HepG2 (cell line): ENCODE results near the gene CREBRF. TPM values are rescaled to one million over a fixed set of nuclear protein-coding genes. Genes with fewer than 3 reads are reported as not detected.

Experiments used
- ATF1 ChIP-seq: IDR thresholded peaks from 2 replicates; pipeline ENCODE4 v1.6.1; 2016; ENCODE audit warnings: mild to moderate bottlenecking, control low read depth
- CBX1 ChIP-seq: IDR thresholded peaks from one replicate; pipeline ENCODE4 v1.6.1; 2016; ENCODE audit warnings: antibody characterized with exemption, low read depth
- JUNB ChIP-seq: sonication (generic); formaldehyde crosslinking; IDR thresholded peaks from 2 replicates; pipeline ENCODE4 v1.8.0; 2022; ENCODE audit warnings: missing genetic modification reagents, mild to moderate bottlenecking, borderline replicate concordance
- KLF16 ChIP-seq, 2 experiments: sonication (generic) in 1 of 2; formaldehyde crosslinking in 1 of 2; IDR thresholded peaks; 2 replicates each; pipeline versions ENCODE4 v1.6.1 to v1.8.0; 2016 to 2023; ENCODE audit warnings: missing genetic modification reagents in 2 of 2, missing compliant biosample characterization in 1 of 2
- PCBP1 ChIP-seq: fragments of 200-400 bp; formaldehyde crosslinking; IDR thresholded peaks from 2 replicates; pipeline ENCODE4 v1.6.1; 2017; ENCODE audit warnings: mild to moderate bottlenecking, low read depth, low read length, borderline replicate concordance
- RXRB ChIP-seq: IDR thresholded peaks from 2 replicates; pipeline ENCODE4 v1.6.1; 2016; ENCODE audit warnings: borderline replicate concordance, missing genetic modification reagents, missing compliant biosample characterization
- TAF1 ChIP-seq: sonication (generic); formaldehyde crosslinking; IDR thresholded peaks from 2 replicates; pipeline ENCODE4 v1.4.0; 2020; ENCODE audit warnings: missing genetic modification reagents
- ZNF274 ChIP-seq: sonication (generic); formaldehyde crosslinking; IDR thresholded peaks from 2 replicates; pipeline ENCODE4 v1.5.1; 2020; ENCODE audit warnings: mild to moderate bottlenecking, missing genetic modification reagents
- ZNF33A ChIP-seq: sonication (generic); formaldehyde crosslinking; IDR thresholded peaks from 2 replicates; pipeline ENCODE4 v1.5.1; 2020; ENCODE audit warnings: missing genetic modification reagents, mild to moderate bottlenecking, moderate library complexity, borderline replicate concordance
- ZNF343 ChIP-seq: sonication (generic); formaldehyde crosslinking; IDR thresholded peaks from 2 replicates; pipeline ENCODE4 v1.4.0; 2020; ENCODE audit warnings: mild to moderate bottlenecking, missing genetic modification reagents
- ZNF747 ChIP-seq: sonication (generic); formaldehyde crosslinking; IDR thresholded peaks from 2 replicates; pipeline ENCODE4 v1.8.1; 2023; ENCODE audit warnings: missing genetic modification reagents, mild to moderate bottlenecking, borderline replicate concordance
- ZNF776 ChIP-seq: sonication (generic); formaldehyde crosslinking; IDR thresholded peaks from 2 replicates; pipeline ENCODE4 v1.4.0; 2020; ENCODE audit warnings: mild to moderate bottlenecking, missing genetic modification reagents
- ZSCAN29 ChIP-seq: sonication (generic); formaldehyde crosslinking; conservative IDR thresholded peaks from 2 replicates; pipeline ENCODE4 v1.4.0; 2020; ENCODE audit warnings: mild to moderate bottlenecking, missing genetic modification reagents
- polyA plus RNA-seq, 8 experiments: library from polyadenylated mRNA; depleted of rRNA in 3 of 8; stranded (reverse) in 7 of 8; unstranded in 1 of 8; fragments of >200 nt; fragmentation: Illumina TruSeq in 4 of 8; extraction: Trizol in 4 of 8; gene quantifications; 2 replicates each; pipeline versions ENCODE4 v1.2.1 to v1.2.3, GENCODE V29; 2011 to 2016; ENCODE audit warnings: low read depth in 4 of 8, missing spikeins in 1 of 8, mixed read lengths in 1 of 8; ENCODE audit not compliant: insufficient read depth in 1 of 8
- total RNA-seq, 5 experiments: library from RNA; depleted of rRNA; stranded (reverse); fragments of >200 nt; fragmentation: Illumina TruSeq; extraction: Trizol; gene quantifications; 2 replicates each; pipeline ENCODE4 v1.2.3, GENCODE V29; 2016; ENCODE audit warnings: low read depth in 1 of 5
- TF ChIP-seq, protein P1 (sequence below): sonication (generic); formaldehyde crosslinking; IDR thresholded peaks from 2 replicates; pipeline ENCODE4 v1.8.1; 2023; ENCODE audit warnings: mild to moderate bottlenecking, missing genetic modification reagents
- TF ChIP-seq, protein P2 (sequence below): IDR thresholded peaks from 2 replicates; pipeline ENCODE4 v1.6.1; 2016; ENCODE audit warnings: missing genetic modification reagents, missing compliant biosample characterization
- TF ChIP-seq, protein P3 (sequence below): sonication (generic); formaldehyde crosslinking; IDR thresholded peaks from one replicate; pipeline ENCODE4 v1.5.1; 2020; ENCODE audit warnings: mild to moderate bottlenecking, missing genetic modification reagents; ENCODE audit errors: not compliant biosample characterization
- TF ChIP-seq, protein P4 (sequence below): sonication (generic); formaldehyde crosslinking; IDR thresholded peaks from 2 replicates; pipeline ENCODE4 v1.4.0; 2020; ENCODE audit warnings: missing genetic modification reagents

CREBRF gene
- total and polyA plus RNA-seq, 2 of the 13 experiments (the other 11 are each of a cell fraction or from before 2014, with no cell fraction given): 4.5 to 10.2 TPM

GRCh38 chr5:173055983-173056782 lies at the start of gene CREBRF (continued):
- TF ChIP-seq ATF1 (no peak), KLF16 (CRISPR knock-in tag; IDR thresholded peaks at IDR 0.05) (peak in 1 of 2 experiments; percentile 86; a peak in 1 of 4 replicates), ZNF343 (no peak), ZNF747 (CRISPR knock-in tag) (peak; percentile 37; the same call in 1 of the 2 replicates), ZNF274 (CRISPR knock-in tag) (no peak), RXRB (CRISPR knock-in tag) (0 out of 2 replicates have a peak, but pooled peaks have one; percentile 22), ZNF776 (peak; percentile 73; the same call in 1 of the 2 replicates), PCBP1 (0 out of 2 replicates have a peak, but pooled peaks have one; percentile 77), JUNB (no peak), ZNF33A (CRISPR knock-in tag) (no peak), CBX1 (no peak), TAF1 (CRISPR knock-in tag) (peak; percentile 54), ZSCAN29 (no peak)
- TF ChIP-seq, protein P1, sequence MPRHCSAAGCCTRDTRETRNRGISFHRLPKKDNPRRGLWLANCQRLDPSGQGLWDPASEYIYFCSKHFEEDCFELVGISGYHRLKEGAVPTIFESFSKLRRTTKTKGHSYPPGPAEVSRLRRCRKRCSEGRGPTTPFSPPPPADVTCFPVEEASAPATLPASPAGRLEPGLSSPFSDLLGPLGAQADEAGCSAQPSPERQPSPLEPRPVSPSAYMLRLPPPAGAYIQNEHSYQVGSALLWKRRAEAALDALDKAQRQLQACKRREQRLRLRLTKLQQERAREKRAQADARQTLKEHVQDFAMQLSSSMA (CRISPR knock-in tag): no peak
- TF ChIP-seq, protein P2, sequence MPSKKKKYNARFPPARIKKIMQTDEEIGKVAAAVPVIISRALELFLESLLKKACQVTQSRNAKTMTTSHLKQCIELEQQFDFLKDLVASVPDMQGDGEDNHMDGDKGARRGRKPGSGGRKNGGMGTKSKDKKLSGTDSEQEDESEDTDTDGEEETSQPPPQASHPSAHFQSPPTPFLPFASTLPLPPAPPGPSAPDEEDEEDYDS (CRISPR knock-in tag): peak; percentile 35; the same call in 1 of the 2 replicates
- TF ChIP-seq, protein P3, sequence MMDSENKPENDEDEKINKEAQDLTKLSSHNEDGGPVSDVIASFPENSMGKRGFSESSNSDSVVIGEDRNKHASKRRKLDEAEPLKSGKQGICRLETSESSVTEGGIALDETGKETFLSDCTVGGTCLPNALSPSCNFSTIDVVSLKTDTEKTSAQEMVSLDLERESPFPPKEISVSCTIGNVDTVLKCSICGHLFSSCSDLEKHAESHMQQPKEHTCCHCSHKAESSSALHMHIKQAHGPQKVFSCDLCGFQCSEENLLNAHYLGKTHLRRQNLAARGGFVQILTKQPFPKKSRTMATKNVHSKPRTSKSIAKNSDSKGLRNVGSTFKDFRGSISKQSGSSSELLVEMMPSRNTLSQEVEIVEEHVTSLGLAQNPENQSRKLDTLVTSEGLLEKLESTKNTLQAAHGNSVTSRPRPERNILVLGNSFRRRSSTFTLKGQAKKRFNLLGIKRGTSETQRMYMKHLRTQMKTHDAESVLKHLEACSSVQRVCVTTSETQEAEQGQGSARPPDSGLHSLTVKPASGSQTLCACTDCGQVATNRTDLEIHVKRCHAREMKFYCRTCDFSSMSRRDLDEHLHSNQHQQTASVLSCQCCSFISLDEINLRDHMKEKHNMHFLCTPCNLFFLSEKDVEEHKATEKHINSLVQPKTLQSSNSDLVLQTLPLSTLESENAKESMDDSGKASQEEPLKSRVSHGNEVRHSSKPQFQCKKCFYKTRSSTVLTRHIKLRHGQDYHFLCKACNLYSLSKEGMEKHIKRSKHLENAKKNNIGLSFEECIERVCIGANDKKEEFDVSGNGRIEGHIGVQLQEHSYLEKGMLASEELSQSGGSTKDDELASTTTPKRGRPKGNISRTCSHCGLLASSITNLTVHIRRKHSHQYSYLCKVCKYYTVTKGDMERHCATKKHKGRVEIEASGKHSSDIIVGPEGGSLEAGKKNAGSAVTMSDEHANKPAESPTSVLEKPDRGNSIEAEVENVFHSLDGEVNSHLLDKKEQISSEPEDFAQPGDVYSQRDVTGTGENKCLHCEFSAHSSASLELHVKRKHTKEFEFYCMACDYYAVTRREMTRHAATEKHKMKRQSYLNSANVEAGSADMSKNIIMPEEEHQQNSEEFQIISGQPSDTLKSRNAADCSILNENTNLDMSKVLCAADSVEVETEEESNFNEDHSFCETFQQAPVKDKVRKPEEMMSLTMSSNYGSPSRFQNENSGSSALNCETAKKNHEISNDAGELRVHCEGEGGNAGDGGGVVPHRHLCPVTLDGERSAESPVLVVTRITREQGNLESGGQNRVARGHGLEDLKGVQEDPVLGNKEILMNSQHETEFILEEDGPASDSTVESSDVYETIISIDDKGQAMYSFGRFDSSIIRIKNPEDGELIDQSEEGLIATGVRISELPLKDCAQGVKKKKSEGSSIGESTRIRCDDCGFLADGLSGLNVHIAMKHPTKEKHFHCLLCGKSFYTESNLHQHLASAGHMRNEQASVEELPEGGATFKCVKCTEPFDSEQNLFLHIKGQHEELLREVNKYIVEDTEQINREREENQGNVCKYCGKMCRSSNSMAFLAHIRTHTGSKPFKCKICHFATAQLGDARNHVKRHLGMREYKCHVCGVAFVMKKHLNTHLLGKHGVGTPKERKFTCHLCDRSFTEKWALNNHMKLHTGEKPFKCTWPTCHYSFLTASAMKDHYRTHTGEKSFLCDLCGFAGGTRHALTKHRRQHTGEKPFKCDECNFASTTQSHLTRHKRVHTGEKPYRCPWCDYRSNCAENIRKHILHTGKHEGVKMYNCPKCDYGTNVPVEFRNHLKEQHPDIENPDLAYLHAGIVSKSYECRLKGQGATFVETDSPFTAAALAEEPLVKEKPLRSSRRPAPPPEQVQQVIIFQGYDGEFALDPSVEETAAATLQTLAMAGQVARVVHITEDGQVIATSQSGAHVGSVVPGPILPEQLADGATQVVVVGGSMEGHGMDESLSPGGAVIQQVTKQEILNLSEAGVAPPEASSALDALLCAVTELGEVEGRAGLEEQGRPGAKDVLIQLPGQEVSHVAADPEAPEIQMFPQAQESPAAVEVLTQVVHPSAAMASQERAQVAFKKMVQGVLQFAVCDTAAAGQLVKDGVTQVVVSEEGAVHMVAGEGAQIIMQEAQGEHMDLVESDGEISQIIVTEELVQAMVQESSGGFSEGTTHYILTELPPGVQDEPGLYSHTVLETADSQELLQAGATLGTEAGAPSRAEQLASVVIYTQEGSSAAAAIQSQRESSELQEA (CRISPR knock-in tag): peak; percentile 24
- TF ChIP-seq, protein P4, sequence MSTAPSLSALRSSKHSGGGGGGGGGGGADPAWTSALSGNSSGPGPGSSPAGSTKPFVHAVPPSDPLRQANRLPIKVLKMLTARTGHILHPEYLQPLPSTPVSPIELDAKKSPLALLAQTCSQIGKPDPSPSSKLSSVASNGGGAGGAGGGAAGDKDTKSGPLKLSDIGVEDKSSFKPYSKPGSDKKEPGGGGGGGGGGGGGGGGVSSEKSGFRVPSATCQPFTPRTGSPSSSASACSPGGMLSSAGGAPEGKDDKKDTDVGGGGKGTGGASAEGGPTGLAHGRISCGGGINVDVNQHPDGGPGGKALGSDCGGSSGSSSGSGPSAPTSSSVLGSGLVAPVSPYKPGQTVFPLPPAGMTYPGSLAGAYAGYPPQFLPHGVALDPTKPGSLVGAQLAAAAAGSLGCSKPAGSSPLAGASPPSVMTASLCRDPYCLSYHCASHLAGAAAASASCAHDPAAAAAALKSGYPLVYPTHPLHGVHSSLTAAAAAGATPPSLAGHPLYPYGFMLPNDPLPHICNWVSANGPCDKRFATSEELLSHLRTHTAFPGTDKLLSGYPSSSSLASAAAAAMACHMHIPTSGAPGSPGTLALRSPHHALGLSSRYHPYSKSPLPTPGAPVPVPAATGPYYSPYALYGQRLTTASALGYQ (CRISPR knock-in tag): no peak
